ENCODE data around the gene FHOD3. TPM values are rescaled to one million over a fixed set of nuclear protein-coding genes. Genes with fewer than 3 reads are reported as not detected.

The FHOD3 gene
- total and polyA plus RNA-seq, 4 donors, result 0.57 to 1.3 (median 1.2) TPM; not detected in 1

DNA sequence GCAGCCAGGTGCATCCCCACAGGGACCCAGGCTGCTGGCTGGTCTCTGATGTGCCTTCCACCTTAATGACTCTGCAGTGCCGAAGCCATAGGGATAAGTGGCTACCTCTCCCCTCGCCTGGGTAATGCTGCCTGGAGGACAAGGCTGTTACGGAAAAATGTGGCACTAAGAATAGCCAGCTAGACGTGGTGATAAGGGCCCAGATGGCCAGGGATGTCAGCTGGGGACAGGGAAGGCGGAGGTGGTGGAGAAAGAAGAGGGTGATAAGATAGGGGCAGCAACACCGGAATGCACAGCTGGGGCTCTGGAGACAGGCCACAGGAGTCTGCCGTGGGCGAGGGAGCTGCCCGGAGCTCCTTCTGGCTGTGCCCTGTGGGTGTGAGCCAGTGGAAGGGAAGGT is 170.6 kb downstream of the FHOD3 start:
- H3K4me3 ChIP-seq (ENCODE audit: low read depth in 1 of 3, low read length in 3 of 3), result no peak overlapping the region
- TF ChIP-seq, protein P1, sequence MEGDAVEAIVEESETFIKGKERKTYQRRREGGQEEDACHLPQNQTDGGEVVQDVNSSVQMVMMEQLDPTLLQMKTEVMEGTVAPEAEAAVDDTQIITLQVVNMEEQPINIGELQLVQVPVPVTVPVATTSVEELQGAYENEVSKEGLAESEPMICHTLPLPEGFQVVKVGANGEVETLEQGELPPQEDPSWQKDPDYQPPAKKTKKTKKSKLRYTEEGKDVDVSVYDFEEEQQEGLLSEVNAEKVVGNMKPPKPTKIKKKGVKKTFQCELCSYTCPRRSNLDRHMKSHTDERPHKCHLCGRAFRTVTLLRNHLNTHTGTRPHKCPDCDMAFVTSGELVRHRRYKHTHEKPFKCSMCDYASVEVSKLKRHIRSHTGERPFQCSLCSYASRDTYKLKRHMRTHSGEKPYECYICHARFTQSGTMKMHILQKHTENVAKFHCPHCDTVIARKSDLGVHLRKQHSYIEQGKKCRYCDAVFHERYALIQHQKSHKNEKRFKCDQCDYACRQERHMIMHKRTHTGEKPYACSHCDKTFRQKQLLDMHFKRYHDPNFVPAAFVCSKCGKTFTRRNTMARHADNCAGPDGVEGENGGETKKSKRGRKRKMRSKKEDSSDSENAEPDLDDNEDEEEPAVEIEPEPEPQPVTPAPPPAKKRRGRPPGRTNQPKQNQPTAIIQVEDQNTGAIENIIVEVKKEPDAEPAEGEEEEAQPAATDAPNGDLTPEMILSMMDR (IDR thresholded peaks at IDR 0.05; ENCODE audit: low read depth, low read length, missing input control), result no peak
- TF ChIP-seq JUND (IDR thresholded peaks at IDR 0.05) (no peak), ATF3 (IDR thresholded peaks at IDR 0.05) (no peak), YY1 (IDR thresholded peaks at IDR 0.05) (no peak), TAF1 (conservative IDR thresholded peaks at IDR 0.05) (no peak), HNF4A (conservative IDR thresholded peaks at IDR 0.05) (no peak), EGR1 (IDR thresholded peaks at IDR 0.05; ENCODE audit: low read depth in 2 of 2) (no peak), RAD21 (IDR thresholded peaks at IDR 0.05) (no peak), FOXA1 (IDR thresholded peaks at IDR 0.05) (no peak), SP1 (IDR thresholded peaks at IDR 0.05) (no peak), HNF4G (IDR thresholded peaks at IDR 0.05) (no peak), GABPA (IDR thresholded peaks at IDR 0.05 in 1 of 2, conservative IDR thresholded peaks at IDR 0.05 in 1 of 2) (no peak), FOXA2 (IDR thresholded peaks at IDR 0.05) (no peak)
- H3K9me3 ChIP-seq (ENCODE audit: control insufficient read depth in 4 of 4, low read length in 3 of 4), result no peaks in the 10 kb centered on the region
- H3K4me1 ChIP-seq (ENCODE audit: control insufficient read depth in 4 of 4, insufficient read depth in 4 of 4, low read length in 3 of 4), result no peaks in the 10 kb centered on the region
- WGBS, result 71% methylated on average over 9 of the region's 9 CpGs
- H3K36me3 ChIP-seq (ENCODE audit: control insufficient read depth in 4 of 4, insufficient read depth in 3 of 4, low read depth in 1 of 4, low read length in 3 of 4), result no peaks in the 10 kb centered on the region
- H3K27ac ChIP-seq (ENCODE audit: low read depth in 1 of 2, low read length in 2 of 2), result no peak overlapping the region
- DNase-seq (ENCODE audit: low spot score), result no peak
- no peak overlapping the region for H3K9ac ChIP-seq (ENCODE audit: low read depth in 1 of 2, low read length in 2 of 2)
- no peaks in the 10 kb centered on the region for H3K27me3 ChIP-seq (ENCODE audit: control insufficient read depth in 4 of 4, insufficient read depth in 4 of 4, low read length in 3 of 4)

- H3K27me3 ChIP-seq (ENCODE audit: control insufficient read depth in 4 of 4, insufficient read depth in 4 of 4, low read length in 3 of 4), result no peaks in the 10 kb centered on the region
- no peaks in the 10 kb centered on the region for H3K36me3 ChIP-seq (ENCODE audit: control insufficient read depth in 4 of 4, insufficient read depth in 3 of 4, low read depth in 1 of 4, low read length in 3 of 4)
- DNase-seq (ENCODE audit: low spot score), result no peak
- no peak overlapping the region for H3K9ac ChIP-seq (ENCODE audit: low read depth in 1 of 2, low read length in 2 of 2)
- TF ChIP-seq HNF4G (IDR thresholded peaks at IDR 0.05) (no peak), EGR1 (IDR thresholded peaks at IDR 0.05; ENCODE audit: low read depth in 2 of 2) (no peak), RXRA (IDR thresholded peaks at IDR 0.05) (no peak), FOXA2 (IDR thresholded peaks at IDR 0.05) (no peak), FOXA1 (IDR thresholded peaks at IDR 0.05) (no peak), GABPA (IDR thresholded peaks at IDR 0.05 in 1 of 2, conservative IDR thresholded peaks at IDR 0.05 in 1 of 2) (no peak), REST (IDR thresholded peaks at IDR 0.05) (no peak), SP1 (IDR thresholded peaks at IDR 0.05) (no peak), JUND (IDR thresholded peaks at IDR 0.05) (no peak)
- no peak overlapping the region for H3K27ac ChIP-seq (ENCODE audit: low read depth in 1 of 2, low read length in 2 of 2)
- no peak overlapping the region for H3K4me3 ChIP-seq (ENCODE audit: low read depth in 1 of 3, low read length in 3 of 3)
- H3K9me3 ChIP-seq (ENCODE audit: control insufficient read depth in 4 of 4, low read length in 3 of 4), result no peaks in the 10 kb centered on the region
- 83% methylated on average over 8 of the region's 8 CpGs for WGBS
- H3K4me1 ChIP-seq (ENCODE audit: control insufficient read depth in 4 of 4, insufficient read depth in 4 of 4, low read length in 3 of 4), result no peaks in the 10 kb centered on the region
Observed at GRCh38 chr18:36469461-36469860, 171.9 kb downstream of the FHOD3 start.
